Ureter (tissue), 1 donor: ENCODE measurements around the gene DUOX2. TPM values are rescaled to one million over a fixed set of nuclear protein-coding genes. Genes with fewer than 3 reads are reported as not detected.
"Not testable (repeated sequence)": the region's sequence is repeated elsewhere in the genome, so short reads cannot be mapped to it uniquely, and the experiment has no call there.

Experiments used
- DNase-seq: peaks from one replicate; pipeline ENCODE4 v3.0.0-alpha.2; 2020; ENCODE audit warnings: low spot score
- total RNA-seq: library from RNA; stranded (reverse); gene quantifications from one replicate; pipeline ENCODE4 v1.2.4, GENCODE V29; 2023
- donor health status: DM: yes; HTN: yes; CAD: no.

DUOX2 gene
- total RNA-seq, 1 donor from 2014 or later, result 92.1 TPM

DNA sequence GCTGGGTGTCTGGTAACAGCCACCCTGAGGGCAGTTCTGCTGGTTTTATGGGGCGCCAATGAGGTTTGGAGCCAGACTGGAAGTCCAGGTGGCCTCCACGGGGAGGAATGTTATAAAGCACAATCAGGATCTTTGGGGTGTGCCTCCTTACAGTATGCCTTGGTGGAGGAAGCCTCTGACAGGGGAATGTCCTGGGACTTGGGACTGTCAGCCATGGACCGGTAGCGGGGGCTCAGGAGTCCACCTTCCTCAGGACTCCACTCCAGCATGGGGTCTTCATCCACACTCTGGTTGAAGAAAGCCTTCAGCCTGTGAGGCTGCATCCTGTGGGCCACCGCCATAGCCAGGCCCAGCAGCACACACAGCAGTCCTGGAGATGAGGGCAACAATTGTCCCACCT, 5.0 kb upstream of the DUOX2 start:
- no peak for DNase-seq

- peak; percentile 91 for DNase-seq
Observed at GRCh38 chr15:45118131-45118588, 4.2 kb upstream of the DUOX2 start.

DNA sequence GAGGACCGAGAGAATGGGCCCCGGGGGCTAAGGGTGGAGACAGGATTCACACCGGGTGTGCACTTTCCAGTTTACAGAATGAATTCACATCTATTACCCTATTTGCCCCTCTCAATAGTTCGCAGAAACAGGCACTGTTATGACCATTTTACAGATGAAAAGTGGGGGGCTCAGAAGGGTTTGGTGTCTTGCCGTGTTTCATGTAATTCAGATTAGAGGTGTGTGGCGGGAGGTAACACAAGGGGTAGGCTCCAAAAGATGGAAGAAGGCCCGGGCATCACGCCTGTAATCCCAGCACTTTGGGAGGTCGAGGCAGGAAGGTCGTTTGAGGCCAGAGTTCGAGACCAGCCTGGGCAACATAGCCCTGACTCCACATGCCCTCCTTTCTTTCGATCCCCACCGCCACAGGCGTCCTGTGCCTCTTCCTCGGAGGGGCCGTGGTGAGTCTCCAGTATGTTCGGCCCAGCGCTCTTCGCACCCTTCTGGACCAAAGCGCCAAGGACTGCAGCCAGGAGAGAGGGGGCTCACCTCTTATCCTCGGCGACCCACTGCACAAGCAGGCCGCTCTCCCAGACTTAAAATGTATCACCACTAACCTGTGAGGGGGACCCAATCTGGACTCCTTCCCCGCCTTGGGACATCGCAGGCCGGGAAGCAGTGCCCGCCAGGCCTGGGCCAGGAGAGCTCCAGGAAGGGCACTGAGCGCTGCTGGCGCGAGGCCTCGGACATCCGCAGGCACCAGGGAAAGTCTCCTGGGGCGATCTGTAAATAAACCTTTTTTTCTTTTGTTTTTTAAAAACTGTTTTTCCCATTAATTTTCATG, 3.5 kb upstream of the DUOX2 start:
- DNase-seq, result no peak

GRCh38 chr15:45116482-45117307, 2.7 kb upstream of the DUOX2 start:
- DNase-seq, result no peak

GRCh38 chr15:45116006-45116481, 2.1 kb upstream of the DUOX2 start:
- DNase-seq, result no peak

DNA sequence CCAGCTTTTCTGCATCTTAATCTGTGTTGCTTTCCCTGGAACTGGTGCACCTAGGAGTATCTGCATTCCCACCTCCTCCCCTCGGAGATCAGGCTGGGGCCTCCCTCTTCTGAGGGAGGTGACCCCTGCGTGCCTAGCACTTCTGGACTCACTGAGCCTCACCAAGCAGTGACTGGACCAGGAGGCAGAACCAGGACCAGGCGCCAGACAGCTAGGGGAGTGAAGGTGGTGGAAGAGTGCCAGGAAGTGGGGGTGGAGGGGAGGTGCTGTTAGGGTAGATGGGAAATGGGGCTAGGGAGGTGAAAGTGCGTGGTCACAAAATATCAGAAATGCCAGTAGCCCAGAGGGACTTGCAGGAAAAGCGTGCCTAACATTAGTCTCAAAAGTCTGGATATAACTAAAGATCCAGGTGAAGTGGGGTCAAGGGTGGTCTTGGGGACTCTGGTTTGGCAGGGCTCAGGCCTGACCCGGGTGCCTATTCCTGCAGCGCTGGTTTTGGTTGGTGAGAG, 1.4 kb upstream of the DUOX2 start:
- DNase-seq, result no peak

- no peak for DNase-seq
Observed at GRCh38 chr15:45114751-45115085, 746 bp upstream of the DUOX2 start.

DNA sequence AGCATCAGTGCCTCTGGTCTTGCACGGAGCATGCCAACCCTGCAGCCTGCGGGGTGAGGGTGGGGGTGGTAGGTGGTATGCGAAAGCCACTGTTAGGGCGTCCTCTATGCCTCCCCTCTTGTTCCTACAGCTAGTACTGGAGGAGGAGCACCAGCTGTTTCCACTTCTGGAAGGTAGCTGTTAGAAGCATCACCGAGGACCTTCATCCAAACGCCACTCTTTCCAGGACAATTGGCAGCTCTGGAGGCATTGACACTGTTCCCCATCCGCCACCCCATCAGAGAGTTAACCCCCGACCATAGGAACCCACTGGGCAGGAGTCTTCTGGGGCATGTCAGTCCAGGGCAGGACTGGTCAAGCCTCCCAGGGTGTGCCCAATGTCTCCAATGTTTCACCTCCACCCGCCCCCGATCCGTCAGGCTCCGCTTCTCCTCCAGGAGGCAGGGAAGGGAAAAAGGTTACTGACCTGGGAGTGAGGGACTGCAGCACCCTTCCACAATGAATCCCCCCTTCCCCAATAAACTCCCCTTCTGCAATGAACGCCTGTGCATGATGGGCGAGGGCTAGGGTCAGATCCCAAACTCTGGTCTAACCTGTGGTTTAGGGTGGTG, 487 bp downstream of the DUOX2 start:
- DNase-seq, result no peak

GRCh38 chr15:45112591-45113379, 1.2 kb downstream of the DUOX2 start:
- DNase-seq, result no peak

GRCh38 chr15:45112143-45112590, 1.8 kb downstream of the DUOX2 start:
- DNase-seq, result no peak

DNA sequence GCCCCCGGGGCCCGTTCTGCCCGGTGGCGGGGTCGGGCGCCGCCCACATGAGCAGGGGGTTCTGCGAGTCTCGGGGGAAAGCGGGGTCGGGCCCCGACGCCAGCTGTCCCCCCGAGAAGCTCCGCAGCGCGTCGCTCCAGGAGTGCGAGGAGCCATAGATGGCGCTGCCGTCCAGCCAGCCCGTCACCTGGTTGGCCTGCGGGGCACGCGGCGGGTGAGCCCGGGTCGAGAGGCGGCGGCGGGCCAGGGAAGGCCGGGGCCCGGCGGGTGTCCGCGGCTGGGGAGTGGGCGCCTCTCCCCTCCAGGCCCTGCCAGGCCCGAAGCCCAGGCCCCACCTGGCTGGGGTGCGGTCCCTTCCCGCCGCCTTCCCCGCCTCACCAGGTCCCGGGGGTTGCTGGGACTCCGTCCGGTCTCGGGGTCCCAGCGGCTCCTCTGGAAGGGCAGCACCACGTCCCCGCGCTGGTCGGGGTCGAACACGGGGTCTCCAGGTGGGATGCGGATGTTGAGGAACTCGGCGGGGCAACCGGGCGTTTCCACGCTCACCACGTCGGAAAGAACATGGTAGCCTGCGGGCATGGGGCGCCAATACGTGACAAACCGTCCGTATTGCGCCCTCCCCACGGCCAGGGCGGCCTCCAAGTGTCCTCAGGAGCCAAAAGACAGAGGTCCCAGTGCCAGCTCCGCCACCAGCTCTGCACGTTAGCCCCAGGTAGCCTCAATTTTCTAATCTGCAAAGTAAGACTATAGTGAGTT, 2.4 kb downstream of the DUOX2 start:
- no peak for DNase-seq

DNA sequence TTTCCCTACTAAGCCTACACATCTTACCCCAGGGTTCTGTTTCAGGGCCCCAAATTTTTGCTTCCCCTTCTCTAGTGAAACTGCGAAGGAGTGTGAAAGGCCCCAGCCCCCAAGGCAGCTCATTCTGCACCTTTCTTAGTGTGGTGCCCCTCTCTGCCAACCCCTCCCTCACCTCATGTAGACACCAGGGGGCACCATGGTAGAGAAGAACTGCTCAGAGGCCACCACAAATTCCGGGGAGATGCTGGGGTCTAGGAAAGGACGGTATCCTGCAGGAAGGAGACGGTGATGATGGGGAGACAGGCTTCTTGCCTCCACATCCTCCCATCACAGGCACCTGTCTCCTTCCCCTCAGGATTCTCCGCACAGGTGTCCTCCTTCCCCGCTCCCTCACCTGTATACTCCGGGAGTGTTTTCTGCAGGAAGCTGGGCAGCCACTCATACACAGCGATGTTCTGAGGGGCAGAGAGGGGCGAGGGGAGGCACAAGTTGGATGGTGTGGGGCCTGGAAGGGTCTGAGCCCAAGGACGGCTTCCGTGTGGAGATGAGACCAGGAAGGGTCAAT, 3.6 kb downstream of the DUOX2 start:
- no peak for DNase-seq

DNA sequence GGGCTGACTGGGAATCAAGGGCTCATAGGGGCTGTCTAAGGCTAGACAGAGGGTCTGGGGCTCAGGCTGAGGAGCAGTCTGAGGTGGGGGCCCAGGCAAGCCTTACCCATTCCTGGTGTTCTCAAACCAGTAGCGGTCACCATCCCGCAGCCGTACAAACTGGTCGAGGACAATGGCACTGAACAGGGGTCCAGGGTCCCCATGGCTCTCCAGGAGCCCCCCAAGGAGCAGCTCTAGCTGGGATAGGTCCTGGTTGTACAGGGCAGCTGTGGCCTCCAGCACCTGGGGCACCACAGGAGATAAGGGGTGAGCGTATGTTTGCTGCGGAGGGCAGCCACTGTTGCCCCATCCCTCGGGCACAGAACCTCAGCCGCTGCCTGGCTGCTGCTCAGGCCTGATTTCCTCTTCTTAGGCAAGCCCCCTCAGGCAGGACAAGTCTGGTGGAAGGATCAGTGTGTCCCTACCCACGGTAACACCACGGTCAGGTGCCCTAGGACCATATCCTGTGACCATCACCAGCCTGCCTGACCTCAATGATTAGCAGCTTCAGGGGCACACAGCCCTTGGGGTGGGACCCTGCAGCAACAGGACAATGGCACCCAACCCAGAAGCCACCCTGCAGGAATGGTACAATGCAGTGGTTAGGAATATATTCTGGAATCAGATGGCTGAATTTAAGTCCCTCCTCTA, 5.9 kb downstream of the DUOX2 start:
- no peak for DNase-seq

- no peak for DNase-seq
Observed at GRCh38 chr15:45106002-45106790, 7.8 kb downstream of the DUOX2 start.

- no peak for DNase-seq
Observed at GRCh38 chr15:45105586-45105985, 8.4 kb downstream of the DUOX2 start.

GRCh38 chr15:45104170-45104569, 9.8 kb downstream of the DUOX2 start:
- not testable (repeated sequence) for DNase-seq

- DNase-seq, result no peak
Observed at GRCh38 chr15:45102226-45102625, 11.7 kb downstream of the DUOX2 start.

DNA sequence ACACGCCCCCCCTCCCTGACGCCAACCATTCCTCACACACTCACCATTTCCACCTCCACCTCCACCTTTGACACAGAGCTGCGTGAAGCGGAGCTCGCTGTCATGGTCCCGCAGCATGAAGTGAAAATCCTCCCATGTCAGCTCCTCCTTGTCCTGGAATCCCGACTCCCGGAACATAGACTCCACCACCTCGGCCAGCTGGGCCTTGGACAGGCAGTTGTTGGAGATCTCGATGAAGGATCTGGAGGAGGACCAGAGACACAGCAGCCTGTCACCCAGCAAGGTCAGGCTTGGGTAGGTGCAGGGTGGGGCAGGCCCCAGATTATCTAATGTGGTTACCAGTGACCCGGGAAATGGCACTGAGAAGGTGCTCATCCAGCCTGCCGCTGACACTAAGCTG, 12.2 kb downstream of the DUOX2 start:
- DNase-seq, result no peak
